ENCODE measurements around the gene PIK3AP1.
"Not testable (repeated sequence)": the region's sequence is repeated elsewhere in the genome, so short reads cannot be mapped to it uniquely, and the experiment has no call there.

PIK3AP1 gene

DNA sequence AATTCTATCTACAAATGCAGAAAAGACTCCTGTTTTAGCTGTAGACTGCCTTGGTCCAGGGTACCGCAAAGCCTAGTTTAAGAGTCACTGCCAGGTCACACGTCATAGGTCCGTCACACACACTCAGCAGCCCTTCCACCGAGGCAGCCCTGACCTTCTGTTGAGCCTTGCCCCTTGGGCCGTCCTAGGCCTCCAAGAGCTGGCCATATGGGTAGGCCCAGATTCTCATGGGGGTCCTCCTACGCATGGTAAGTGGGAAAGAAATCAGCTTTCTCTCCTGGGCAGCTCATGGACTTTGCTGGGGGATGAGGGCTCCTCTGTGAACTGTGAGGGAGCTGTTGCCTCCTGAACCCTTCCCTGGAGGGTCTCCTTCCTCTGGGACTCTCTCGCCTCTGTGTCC is 19.8 kb upstream of the PIK3AP1 start:
- Histone ChIP-seq H3K14ac (ENCODE audit: low read length in 2 of 2) (no peak overlapping the region), H3K4me3 (ENCODE audit: insufficient read depth in 1 of 2, low read depth in 1 of 2, low read length in 2 of 2) (no peak overlapping the region), H2AFZ (ENCODE audit: low read depth, low read length) (no peak overlapping the region), H3K4ac (ENCODE audit: low read depth in 1 of 2, low read length in 2 of 2) (no peak overlapping the region), H2BK12ac (ENCODE audit: low read length in 2 of 2) (no peak overlapping the region), H4K8ac (ENCODE audit: low read length) (no peak overlapping the region), H3K9me3 (ENCODE audit: control insufficient read depth, low read length) (no peaks in the 10 kb centered on the region), H3K9ac (ENCODE audit: low read length) (no peak overlapping the region), H2BK120ac (ENCODE audit: low read depth, low read length) (no peak overlapping the region), H3K27me3 (ENCODE audit: control insufficient read depth in 1 of 2, insufficient read depth in 1 of 2, low read length in 2 of 2) (peaks cover 0 to 5% of the 10 kb centered on the region in 2 experiments), H3K79me1 (replicated peaks; ENCODE audit: low read length, poor library complexity, severe bottlenecking) (no peaks in the 10 kb centered on the region), H3K4me1 (ENCODE audit: control insufficient read depth, insufficient read depth, low read depth, low read length) (peaks cover 2% of the 10 kb centered on the region), H3K18ac (ENCODE audit: low read depth in 1 of 2, low read length in 2 of 2) (no peak overlapping the region), H2BK5ac (ENCODE audit: low read depth, low read length, poor library complexity, severe bottlenecking) (no peak overlapping the region), H3K27ac (ENCODE audit: low read length, poor library complexity, severe bottlenecking) (no peak overlapping the region), H2BK15ac (ENCODE audit: low read depth, poor library complexity, severe bottlenecking) (no peak overlapping the region), H2AK5ac (ENCODE audit: low read length, severe bottlenecking) (no peak overlapping the region), H3K23ac (ENCODE audit: low read length in 2 of 2) (no peak overlapping the region), H3K36me3 (ENCODE audit: control insufficient read depth in 1 of 2, insufficient read depth in 2 of 2, low read depth in 1 of 2, low read length in 2 of 2) (no peaks in the 10 kb centered on the region), H4K91ac (ENCODE audit: low read length) (no peak overlapping the region), H3K4me2 (ENCODE audit: low read length, poor library complexity, severe bottlenecking) (no peak overlapping the region)
- WGBS = 94% methylated on average over 6 of the region's 7 CpGs
- no peak for DNase-seq

- not testable (repeated sequence) for H3K4me2 ChIP-seq (ENCODE audit: low read length, poor library complexity, severe bottlenecking); H3K27me3 ChIP-seq (ENCODE audit: control insufficient read depth in 1 of 2, insufficient read depth in 1 of 2, low read length in 2 of 2)
- WGBS = no CpG with 5 or more reads among the region's 1 CpG
Observed at GRCh38 chr10:96737307-96737902, 17.1 kb upstream of the PIK3AP1 start.

GRCh38 chr10:96724621-96725020 is 4.3 kb upstream of the PIK3AP1 start:
- Histone ChIP-seq H2BK12ac (ENCODE audit: low read length in 2 of 2) (no peak overlapping the region), H3K27ac (ENCODE audit: low read length, poor library complexity, severe bottlenecking) (no peak overlapping the region), H3K4me1 (ENCODE audit: control insufficient read depth, insufficient read depth, low read depth, low read length) (peaks cover 12% of the 10 kb centered on the region), H4K91ac (ENCODE audit: low read length) (no peak overlapping the region), H3K4me2 (ENCODE audit: low read length, poor library complexity, severe bottlenecking) (no peak overlapping the region), H3K36me3 (ENCODE audit: control insufficient read depth in 1 of 2, insufficient read depth in 2 of 2, low read depth in 1 of 2, low read length in 2 of 2) (no peaks in the 10 kb centered on the region), H3K14ac (ENCODE audit: low read length in 2 of 2) (no peak overlapping the region), H3K79me1 (replicated peaks; ENCODE audit: low read length, poor library complexity, severe bottlenecking) (no peaks in the 10 kb centered on the region), H3K4me3 (ENCODE audit: insufficient read depth in 1 of 2, low read depth in 1 of 2, low read length in 2 of 2) (no peak overlapping the region), H2BK5ac (ENCODE audit: low read depth, low read length, poor library complexity, severe bottlenecking) (no peak overlapping the region), H2AK5ac (ENCODE audit: low read length, severe bottlenecking) (no peak overlapping the region), H2BK15ac (ENCODE audit: low read depth, poor library complexity, severe bottlenecking) (no peak overlapping the region), H3K4ac (ENCODE audit: low read depth in 1 of 2, low read length in 2 of 2) (no peak overlapping the region), H4K8ac (ENCODE audit: low read length) (no peak overlapping the region), H3K27me3 (ENCODE audit: control insufficient read depth in 1 of 2, insufficient read depth in 1 of 2, low read length in 2 of 2) (peaks cover 30 to 40% of the 10 kb centered on the region in 2 experiments), H3K23ac (ENCODE audit: low read length in 2 of 2) (no peak overlapping the region), H3K9me3 (ENCODE audit: control insufficient read depth, low read length) (no peaks in the 10 kb centered on the region), H2BK120ac (ENCODE audit: low read depth, low read length) (no peak overlapping the region), H2AFZ (ENCODE audit: low read depth, low read length) (no peak overlapping the region), H3K18ac (ENCODE audit: low read depth in 1 of 2, low read length in 2 of 2) (no peak overlapping the region), H3K9ac (ENCODE audit: low read length) (no peak overlapping the region)
- 85% methylated on average over 4 of the region's 6 CpGs for WGBS
- no peak for DNase-seq

More at GRCh38 chr10:96737307-96737902, 17.1 kb upstream of the PIK3AP1 start:
- not testable (repeated sequence) for H3K18ac ChIP-seq (ENCODE audit: low read depth in 1 of 2, low read length in 2 of 2); H4K8ac ChIP-seq (ENCODE audit: low read length); H2BK15ac ChIP-seq (ENCODE audit: low read depth, poor library complexity, severe bottlenecking); H2AFZ ChIP-seq (ENCODE audit: low read depth, low read length); H2BK5ac ChIP-seq (ENCODE audit: low read depth, low read length, poor library complexity, severe bottlenecking); H3K79me1 ChIP-seq (replicated peaks; ENCODE audit: low read length, poor library complexity, severe bottlenecking); H3K4ac ChIP-seq (ENCODE audit: low read depth in 1 of 2, low read length in 2 of 2); H4K91ac ChIP-seq (ENCODE audit: low read length); H3K27ac ChIP-seq (ENCODE audit: low read length, poor library complexity, severe bottlenecking); H3K23ac ChIP-seq (ENCODE audit: low read length in 2 of 2); H2AK5ac ChIP-seq (ENCODE audit: low read length, severe bottlenecking); H3K4me1 ChIP-seq (ENCODE audit: control insufficient read depth, insufficient read depth, low read depth, low read length); H3K36me3 ChIP-seq (ENCODE audit: control insufficient read depth in 1 of 2, insufficient read depth in 2 of 2, low read depth in 1 of 2, low read length in 2 of 2); H3K9me3 ChIP-seq (ENCODE audit: control insufficient read depth, low read length); H3K14ac ChIP-seq (ENCODE audit: low read length in 2 of 2); H2BK120ac ChIP-seq (ENCODE audit: low read depth, low read length); H3K9ac ChIP-seq (ENCODE audit: low read length); H3K4me3 ChIP-seq (ENCODE audit: insufficient read depth in 1 of 2, low read depth in 1 of 2, low read length in 2 of 2); DNase-seq; H2BK12ac ChIP-seq (ENCODE audit: low read length in 2 of 2)

DNA sequence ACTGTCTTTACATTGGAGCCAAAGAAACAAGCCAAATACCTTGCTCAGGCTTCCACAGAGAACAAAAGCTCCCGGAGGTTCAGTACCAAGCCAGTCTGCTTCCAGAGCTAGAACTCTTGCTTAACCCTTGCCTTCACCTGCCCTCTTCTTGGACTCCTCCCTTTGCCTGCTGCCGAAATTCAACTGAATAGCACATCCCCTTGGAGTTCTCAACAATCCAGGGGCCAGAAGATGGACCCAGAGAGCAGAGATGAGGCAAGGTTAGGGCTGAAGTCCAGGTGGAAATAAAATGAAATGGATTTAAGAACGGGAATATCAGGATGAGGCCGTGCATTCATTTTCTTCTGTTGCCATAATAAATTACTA is 876 bp upstream of the PIK3AP1 start:
- no peak for DNase-seq
- peaks cover 39 to 53% of the 10 kb centered on the region in 2 experiments for H3K27me3 ChIP-seq (ENCODE audit: control insufficient read depth in 1 of 2, insufficient read depth in 1 of 2, low read length in 2 of 2)
- no peaks in the 10 kb centered on the region for H3K79me1 ChIP-seq (replicated peaks; ENCODE audit: low read length, poor library complexity, severe bottlenecking)
- H2BK15ac ChIP-seq (ENCODE audit: low read depth, poor library complexity, severe bottlenecking) = no peak overlapping the region
- no peak overlapping the region for H2AK5ac ChIP-seq (ENCODE audit: low read length, severe bottlenecking)
- H3K18ac ChIP-seq (ENCODE audit: low read depth in 1 of 2, low read length in 2 of 2) = no peak overlapping the region
- H3K4me1 ChIP-seq (ENCODE audit: control insufficient read depth, insufficient read depth, low read depth, low read length) = peaks cover 12% of the 10 kb centered on the region
- no peak overlapping the region for H2BK5ac ChIP-seq (ENCODE audit: low read depth, low read length, poor library complexity, severe bottlenecking)
- no peak overlapping the region for H3K4me3 ChIP-seq (ENCODE audit: insufficient read depth in 1 of 2, low read depth in 1 of 2, low read length in 2 of 2)
- 30% methylated on average over 2 of the region's 4 CpGs for WGBS
- H3K14ac ChIP-seq (ENCODE audit: low read length in 2 of 2) = no peak overlapping the region
- H3K27ac ChIP-seq (ENCODE audit: low read length, poor library complexity, severe bottlenecking) = no peak overlapping the region
- no peak overlapping the region for H4K91ac ChIP-seq (ENCODE audit: low read length)
- no peak overlapping the region for H2AFZ ChIP-seq (ENCODE audit: low read depth, low read length)
- no peak overlapping the region for H2BK12ac ChIP-seq (ENCODE audit: low read length in 2 of 2)
- H2BK120ac ChIP-seq (ENCODE audit: low read depth, low read length) = no peak overlapping the region
- H3K9ac ChIP-seq (ENCODE audit: low read length) = no peak overlapping the region
- H3K23ac ChIP-seq (ENCODE audit: low read length in 2 of 2) = no peak overlapping the region
- H3K36me3 ChIP-seq (ENCODE audit: control insufficient read depth in 1 of 2, insufficient read depth in 2 of 2, low read depth in 1 of 2, low read length in 2 of 2) = no peaks in the 10 kb centered on the region
- H4K8ac ChIP-seq (ENCODE audit: low read length) = no peak overlapping the region
- no peaks in the 10 kb centered on the region for H3K9me3 ChIP-seq (ENCODE audit: control insufficient read depth, low read length)
- H3K4ac ChIP-seq (ENCODE audit: low read depth in 1 of 2, low read length in 2 of 2) = no peak overlapping the region
- H3K4me2 ChIP-seq (ENCODE audit: low read length, poor library complexity, severe bottlenecking) = no peak overlapping the region
